B cell (primary cell): ENCODE measurements around the gene NTRK2. TPM values are rescaled to one million over a fixed set of nuclear protein-coding genes. Genes with fewer than 3 reads are reported as not detected.

Source experiments
- ATAC-seq: fragments of 200-7000 bp; cut with Tn5 transposase; one replicate; pipeline ENCODE4 v1.10.0; 2021; ENCODE audit warnings: low read depth, mild to moderate bottlenecking, moderate number of reproducible peaks, moderate library complexity
- CTCF ChIA-PET: fragments of 350-600 bp; sonication (Branson Sonifier 250); formaldehyde crosslinking; loops from one replicate; lab custom pipeline; 2021; ENCODE audit warnings: antibody characterized with exemption, inconsistent platforms; lab: Charles Lee
- POLR2A ChIA-PET: fragments of 350-600 bp; sonication (Branson Sonifier 250); formaldehyde crosslinking; loops from one replicate; lab custom pipeline; 2021; ENCODE audit warnings: antibody characterized with exemption; lab: Charles Lee
- DNase-seq: peaks from one replicate; pipeline ENCODE4 v3.0.0; 2013
- H2AFZ ChIP-seq: 2 replicates; pipeline ENCODE4 v1.6.1; 2012; ENCODE audit warnings: mild to moderate bottlenecking, low read depth, low read length; ENCODE audit not compliant: insufficient read depth, poor library complexity, severe bottlenecking
- H3K27ac ChIP-seq, 2 donors: 1 replicate in 1 of 2; 2 replicates in 1 of 2; pipeline ENCODE4 v1.5.1; 2012 to 2013; ENCODE audit warnings: low read length in 2 of 2, mild to moderate bottlenecking in 2 of 2, moderate library complexity in 1 of 2
- H3K27me3 ChIP-seq, 4 experiments: fragments of 200-600 bp in 1 of 4; sonication (generic) in 1 of 4; replicated peaks in 1 of 4; 1 replicate in 2 of 4; 2 replicates in 2 of 4; pipeline versions ENCODE4 v1.6.1 to v1.7.0; 2013 to 2016; ENCODE audit warnings: low read length in 3 of 4, mild to moderate bottlenecking in 2 of 4, mixed read lengths in 1 of 4, moderate library complexity in 1 of 4; ENCODE audit not compliant: insufficient read depth in 4 of 4, control insufficient read depth in 3 of 4; ENCODE audit errors: control extremely low read depth in 1 of 4
- H3K36me3 ChIP-seq, 2 experiments: replicated peaks in 1 of 2; 1 replicate in 1 of 2; 2 replicates in 1 of 2; pipeline versions ENCODE4 v1.6.1 to v1.7.1; 2013; ENCODE audit warnings: low read length in 1 of 2; ENCODE audit not compliant: insufficient read depth in 2 of 2, control insufficient read depth in 1 of 2; ENCODE audit errors: control extremely low read depth in 1 of 2, extremely low read depth in 1 of 2
- H3K4me1 ChIP-seq, 2 donors: fragments of 200-600 bp in 1 of 2; sonication (generic) in 1 of 2; 1 replicate in 1 of 2; 2 replicates in 1 of 2; pipeline versions ENCODE4 v1.5.1 to v1.6.1; 2013 to 2017; ENCODE audit warnings: low read length in 2 of 2; ENCODE audit not compliant: control insufficient read depth in 2 of 2, insufficient read depth in 2 of 2
- H3K4me2 ChIP-seq: replicated peaks from 2 replicates; pipeline ENCODE3; 2012; ENCODE audit warnings: mild to moderate bottlenecking, low read depth, low read length; ENCODE audit not compliant: poor library complexity, severe bottlenecking
- H3K4me3 ChIP-seq, 5 experiments: fragments of 200-600 bp in 1 of 5; sonication (generic) in 1 of 5; 1 replicate in 3 of 5; 2 replicates in 2 of 5; pipeline versions ENCODE4 v1.5.1 to v1.7.0; 2011 to 2016; ENCODE audit warnings: low read length in 4 of 5, mild to moderate bottlenecking in 4 of 5, low read depth in 2 of 5, control low read depth in 1 of 5, moderate library complexity in 1 of 5; ENCODE audit not compliant: insufficient read depth in 1 of 5; ENCODE audit errors: control extremely low read depth in 1 of 5, extremely low read depth in 1 of 5
- H3K79me2 ChIP-seq: fragments of 200-600 bp; sonication (generic); one replicate; pipeline ENCODE4 v1.6.0; 2016; ENCODE audit warnings: low read length; ENCODE audit not compliant: control insufficient read depth, insufficient read depth
- H3K9ac ChIP-seq: fragments of 200-600 bp; sonication (generic); 2 replicates; pipeline ENCODE4 v1.6.1; 2017; ENCODE audit warnings: mild to moderate bottlenecking, low read length, moderate library complexity
- H3K9me3 ChIP-seq, 3 donors: one replicate each; pipeline versions ENCODE4 v1.6.1 to v1.7.1; 2013; ENCODE audit warnings: low read length in 2 of 3; ENCODE audit not compliant: control insufficient read depth in 2 of 3, insufficient read depth in 1 of 3; ENCODE audit errors: control extremely low read depth in 1 of 3
- H4K20me1 ChIP-seq: 2 replicates; pipeline ENCODE4 v1.6.0; 2012; ENCODE audit warnings: mild to moderate bottlenecking, low read length; ENCODE audit not compliant: insufficient read depth, control insufficient read depth, poor library complexity, severe bottlenecking
- H3K27ac Mint-ChIP-seq: one replicate; pipeline ENCODE4 v1.8.0; 2021; ENCODE audit warnings: mixed read lengths
- H3K27me3 Mint-ChIP-seq: one replicate; pipeline ENCODE4 v1.8.0; 2021; ENCODE audit warnings: mixed read lengths
- H3K4me1 Mint-ChIP-seq: one replicate; pipeline ENCODE4 v1.8.0; 2021; ENCODE audit warnings: mixed read lengths
- H3K4me3 Mint-ChIP-seq: one replicate; pipeline ENCODE4 v1.8.0; 2021; ENCODE audit warnings: mixed read lengths
- H3K9me3 Mint-ChIP-seq: one replicate; pipeline ENCODE4 v1.8.0; 2022; ENCODE audit warnings: mixed read lengths; ENCODE audit not compliant: insufficient read depth
- CTCF ChIP-seq: fragments of 200-600 bp; IDR thresholded peaks from one replicate; pipeline ENCODE4 v1.8.0; 2022; ENCODE audit warnings: antibody characterized with exemption, mild to moderate bottlenecking
- EZH2 ChIP-seq: IDR thresholded peaks from 2 replicates; pipeline ENCODE4 v1.6.1; 2012; ENCODE audit warnings: borderline replicate concordance, low read depth, mild to moderate bottlenecking, moderate library complexity, low read length; ENCODE audit not compliant: insufficient read depth, poor library complexity, severe bottlenecking
- WGBS: methylation state at CpG from one replicate; pipeline ENCODE4 v1.1.5; 2013; ENCODE audit warnings: missing lambda C conversion rate; ENCODE audit not compliant: insufficient coverage; 5-methylcytosine and 5-hydroxymethylcytosine counted together
- intact Hi-C: fragments of 100-400 bp; cut with micrococcal nuclease; formaldehyde crosslinking; loops from one replicate; pipeline ENCODE4 v1.10.0; 2022
- polyA plus RNA-seq: library from polyadenylated mRNA; depleted of rRNA; stranded (reverse); fragments of >200 nt; gene quantifications from 2 replicates; pipeline ENCODE4 v1.2.3, GENCODE V29; 2012
- total RNA-seq, 2 donors: library from RNA; stranded (reverse); fragments of 120-200 nt in 1 of 2; gene quantifications; 1 replicate in 1 of 2; 2 replicates in 1 of 2; pipeline versions ENCODE4 v1.2.3 to v1.2.4, GENCODE V29; 2013 to 2022

Gene NTRK2
- total and polyA plus RNA-seq, 2 donors (not counting 1 experiment from before 2014, with no cell fraction given): 0.03 to 0.10 TPM

DNA sequence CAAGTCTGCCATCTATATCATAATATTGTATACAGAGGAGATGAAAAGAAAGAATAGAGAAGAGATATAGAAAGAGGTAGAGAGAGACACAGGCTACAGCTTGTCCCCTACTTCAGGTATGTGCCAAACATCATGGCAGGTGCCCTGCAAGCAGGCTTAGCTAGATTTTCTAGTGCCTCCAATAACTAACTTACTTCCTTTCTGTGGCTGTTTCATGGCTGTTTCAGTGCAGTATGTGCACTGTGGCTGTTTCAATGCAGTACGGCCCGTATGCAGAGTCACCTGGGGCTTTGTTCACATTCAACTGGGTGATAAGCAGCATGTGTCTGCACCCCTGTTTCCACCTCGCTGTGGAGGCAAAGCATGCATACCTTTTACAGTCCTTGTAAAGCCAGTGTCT lies 327.2 kb downstream of the NTRK2 start:
- H3K27me3 ChIP-seq: no peaks in the 10 kb centered on the region
- no peaks in the 10 kb centered on the region for H3K4me1 Mint-ChIP-seq
- whole genome bisulfite sequencing: 70% methylated on average over 3 of the region's 3 CpGs
- no peak overlapping the region for H3K27ac Mint-ChIP-seq
- intact Hi-C loops: no loop called here
- POLR2A ChIA-PET: no interaction called here
- no peak overlapping the region for H2AFZ ChIP-seq
- no peak overlapping the region for H3K9ac ChIP-seq
- H3K9me3 Mint-ChIP-seq: peaks cover 2% of the 10 kb centered on the region
- H3K4me3 Mint-ChIP-seq: no peak overlapping the region
- no peaks in the 10 kb centered on the region for H4K20me1 ChIP-seq
- DNase-seq (no peak), ATAC-seq (no peak)
- H3K79me2 ChIP-seq: no peaks in the 10 kb centered on the region
- H3K4me3 ChIP-seq: no peak overlapping the region
- H3K9me3 ChIP-seq: peaks cover 0 to 10% (median 0%) of the 10 kb centered on the region in 3 donors
- H3K27ac ChIP-seq: no peak overlapping the region
- no peaks in the 10 kb centered on the region for H3K4me1 ChIP-seq
- CTCF ChIA-PET: no interaction called here
- H3K27me3 Mint-ChIP-seq: no peaks in the 10 kb centered on the region
- H3K36me3 ChIP-seq: no peaks in the 10 kb centered on the region
- H3K4me2 ChIP-seq: no peak overlapping the region
- TF ChIP-seq EZH2 (no peak), CTCF (no peak)

- no peak overlapping the region for H3K4me3 ChIP-seq
- no peaks in the 10 kb centered on the region for H3K27me3 ChIP-seq
- no peaks in the 10 kb centered on the region for H4K20me1 ChIP-seq
- Mint-ChIP-seq H3K4me3 (no peak overlapping the region), H3K4me1 (no peaks in the 10 kb centered on the region), H3K27ac (no peak overlapping the region), H3K9me3 (peaks cover 2% of the 10 kb centered on the region), H3K27me3 (no peaks in the 10 kb centered on the region)
- no peak for TF ChIP-seq EZH2
- TF ChIP-seq CTCF: no peak
- no peak overlapping the region for H2AFZ ChIP-seq
- ChIA-PET CTCF (no interaction called here), POLR2A (no interaction called here)
- H3K4me1 ChIP-seq: no peaks in the 10 kb centered on the region
- peaks cover 0 to 10% (median 0%) of the 10 kb centered on the region in 3 donors for H3K9me3 ChIP-seq
- no peak overlapping the region for H3K27ac ChIP-seq
- no peak for ATAC-seq
- H3K4me2 ChIP-seq: no peak overlapping the region
- H3K9ac ChIP-seq: no peak overlapping the region
- no peaks in the 10 kb centered on the region for H3K79me2 ChIP-seq
- 60% methylated on average over 1 of the region's 2 CpGs for WGBS
- no peak for DNase-seq
- H3K36me3 ChIP-seq: no peaks in the 10 kb centered on the region
- intact Hi-C loops: no loop called here
Observed at GRCh38 chr9:84997472-84997871, 327.9 kb downstream of the NTRK2 start.
